ENCODE data around the gene DUOXA1. TPM values are rescaled to one million over a fixed set of nuclear protein-coding genes. Genes with fewer than 3 reads are reported as not detected.

Gene DUOXA1
- total and polyA plus RNA-seq, 7 donors = 0.04 to 0.56 (median 0.25) TPM; not detected in 3

GRCh38 chr15:45121020-45121419 lies 8.7 kb downstream of the DUOXA1 start:
- H3K36me3 ChIP-seq (ENCODE audit: insufficient read depth in 1 of 2, low read depth in 1 of 2) = no peaks in the 10 kb centered on the region
- peaks cover 12% of the 10 kb centered on the region for H3K4me1 ChIP-seq
- intact Hi-C loops (cut with DNase I) = no loop called here
- no peak overlapping the region for H3K4me3 ChIP-seq
- H3K27me3 ChIP-seq (ENCODE audit: insufficient read depth in 3 of 3, low read length in 2 of 3) = peaks cover 0 to 50% (median 9%) of the 10 kb centered on the region in 3 donors
- WGBS, 3 donors = 90 to 95% (median 93%) methylated on average over 3 of the region's 3 CpGs
- no peak overlapping the region for H3K27ac ChIP-seq
- DNase-seq = no peak
- H3K9me3 ChIP-seq = no peaks in the 10 kb centered on the region
- no peak for ATAC-seq
- TF ChIP-seq, protein P1, sequence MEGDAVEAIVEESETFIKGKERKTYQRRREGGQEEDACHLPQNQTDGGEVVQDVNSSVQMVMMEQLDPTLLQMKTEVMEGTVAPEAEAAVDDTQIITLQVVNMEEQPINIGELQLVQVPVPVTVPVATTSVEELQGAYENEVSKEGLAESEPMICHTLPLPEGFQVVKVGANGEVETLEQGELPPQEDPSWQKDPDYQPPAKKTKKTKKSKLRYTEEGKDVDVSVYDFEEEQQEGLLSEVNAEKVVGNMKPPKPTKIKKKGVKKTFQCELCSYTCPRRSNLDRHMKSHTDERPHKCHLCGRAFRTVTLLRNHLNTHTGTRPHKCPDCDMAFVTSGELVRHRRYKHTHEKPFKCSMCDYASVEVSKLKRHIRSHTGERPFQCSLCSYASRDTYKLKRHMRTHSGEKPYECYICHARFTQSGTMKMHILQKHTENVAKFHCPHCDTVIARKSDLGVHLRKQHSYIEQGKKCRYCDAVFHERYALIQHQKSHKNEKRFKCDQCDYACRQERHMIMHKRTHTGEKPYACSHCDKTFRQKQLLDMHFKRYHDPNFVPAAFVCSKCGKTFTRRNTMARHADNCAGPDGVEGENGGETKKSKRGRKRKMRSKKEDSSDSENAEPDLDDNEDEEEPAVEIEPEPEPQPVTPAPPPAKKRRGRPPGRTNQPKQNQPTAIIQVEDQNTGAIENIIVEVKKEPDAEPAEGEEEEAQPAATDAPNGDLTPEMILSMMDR (IDR thresholded peaks at IDR 0.05) = no peak

GRCh38 chr15:45120081-45120972 lies 9.4 kb downstream of the DUOXA1 start:
- WGBS, 3 donors = 91 to 97% (median 95%) methylated on average over 10 of the region's 10 CpGs
- intact Hi-C loops (cut with DNase I) = no loop called here

DNA sequence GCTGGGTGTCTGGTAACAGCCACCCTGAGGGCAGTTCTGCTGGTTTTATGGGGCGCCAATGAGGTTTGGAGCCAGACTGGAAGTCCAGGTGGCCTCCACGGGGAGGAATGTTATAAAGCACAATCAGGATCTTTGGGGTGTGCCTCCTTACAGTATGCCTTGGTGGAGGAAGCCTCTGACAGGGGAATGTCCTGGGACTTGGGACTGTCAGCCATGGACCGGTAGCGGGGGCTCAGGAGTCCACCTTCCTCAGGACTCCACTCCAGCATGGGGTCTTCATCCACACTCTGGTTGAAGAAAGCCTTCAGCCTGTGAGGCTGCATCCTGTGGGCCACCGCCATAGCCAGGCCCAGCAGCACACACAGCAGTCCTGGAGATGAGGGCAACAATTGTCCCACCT lies 10.7 kb downstream of the DUOXA1 start:
- 79 to 84% (median 82%) methylated on average over 5 of the region's 5 CpGs for WGBS, 3 donors
- ATAC-seq (no peak), DNase-seq (peak in 1 of 2 donors; percentile 11)
- Histone ChIP-seq H3K9me3 (no peaks in the 10 kb centered on the region), H3K27ac (no peak overlapping the region), H3K4me3 (no peak overlapping the region), H3K27me3 (ENCODE audit: insufficient read depth in 3 of 3, low read length in 2 of 3) (peaks cover 0 to 63% (median 21%) of the 10 kb centered on the region in 3 donors), H3K36me3 (ENCODE audit: insufficient read depth in 1 of 2, low read depth in 1 of 2) (no peaks in the 10 kb centered on the region), H3K4me1 (peaks cover 12% of the 10 kb centered on the region)
- intact Hi-C loops (cut with DNase I) = no loop called here
- TF ChIP-seq, protein P1 (IDR thresholded peaks at IDR 0.05) = no peak

More at GRCh38 chr15:45120081-45120972, 9.4 kb downstream of the DUOXA1 start:
- no peaks in the 10 kb centered on the region for H3K36me3 ChIP-seq (ENCODE audit: insufficient read depth in 1 of 2, low read depth in 1 of 2)
- DNase-seq = no peak
- no peak overlapping the region for H3K4me3 ChIP-seq
- TF ChIP-seq, protein P1 (IDR thresholded peaks at IDR 0.05) = no peak
- H3K9me3 ChIP-seq = no peaks in the 10 kb centered on the region
- no peak for ATAC-seq
- no peak overlapping the region for H3K27ac ChIP-seq
- H3K27me3 ChIP-seq (ENCODE audit: insufficient read depth in 3 of 3, low read length in 2 of 3) = peaks cover 0 to 52% (median 11%) of the 10 kb centered on the region in 3 donors
- H3K4me1 ChIP-seq = peaks cover 12% of the 10 kb centered on the region

GRCh38 chr15:45118131-45118588 lies 11.5 kb downstream of the DUOXA1 start:
- DNase-seq = peak; percentile 81 to 87
- ATAC-seq = peak; percentile 94 to 99 (median 98)
- H3K36me3 ChIP-seq (ENCODE audit: insufficient read depth in 1 of 2, low read depth in 1 of 2) = no peaks in the 10 kb centered on the region
- H3K4me1 ChIP-seq = peaks cover 13% of the 10 kb centered on the region
- no peak overlapping the region for H3K27ac ChIP-seq
- 0% methylated on average over 14 of the region's 14 CpGs for whole genome bisulfite sequencing, 3 donors
- H3K4me3 ChIP-seq = peak overlapping the region; percentile 32
- H3K9me3 ChIP-seq = no peaks in the 10 kb centered on the region
- TF ChIP-seq, protein P1 (IDR thresholded peaks at IDR 0.05) = peak; percentile 89
- intact Hi-C loops (cut with DNase I) = no loop called here
- peaks cover 0 to 71% (median 29%) of the 10 kb centered on the region in 3 donors for H3K27me3 ChIP-seq (ENCODE audit: insufficient read depth in 3 of 3, low read length in 2 of 3)

Measured in psoas muscle (tissue), 8 donors.